Measurements from ENCODE around the gene MARCHF4. TPM values are rescaled to one million over a fixed set of nuclear protein-coding genes. Genes with fewer than 3 reads are reported as not detected.

The MARCHF4 gene
- total and polyA plus RNA-seq, 9 of the 15 experiments (the other 6 are each of a cell fraction or from before 2014, with no cell fraction given): 0.05 TPM; not detected in 8

DNA sequence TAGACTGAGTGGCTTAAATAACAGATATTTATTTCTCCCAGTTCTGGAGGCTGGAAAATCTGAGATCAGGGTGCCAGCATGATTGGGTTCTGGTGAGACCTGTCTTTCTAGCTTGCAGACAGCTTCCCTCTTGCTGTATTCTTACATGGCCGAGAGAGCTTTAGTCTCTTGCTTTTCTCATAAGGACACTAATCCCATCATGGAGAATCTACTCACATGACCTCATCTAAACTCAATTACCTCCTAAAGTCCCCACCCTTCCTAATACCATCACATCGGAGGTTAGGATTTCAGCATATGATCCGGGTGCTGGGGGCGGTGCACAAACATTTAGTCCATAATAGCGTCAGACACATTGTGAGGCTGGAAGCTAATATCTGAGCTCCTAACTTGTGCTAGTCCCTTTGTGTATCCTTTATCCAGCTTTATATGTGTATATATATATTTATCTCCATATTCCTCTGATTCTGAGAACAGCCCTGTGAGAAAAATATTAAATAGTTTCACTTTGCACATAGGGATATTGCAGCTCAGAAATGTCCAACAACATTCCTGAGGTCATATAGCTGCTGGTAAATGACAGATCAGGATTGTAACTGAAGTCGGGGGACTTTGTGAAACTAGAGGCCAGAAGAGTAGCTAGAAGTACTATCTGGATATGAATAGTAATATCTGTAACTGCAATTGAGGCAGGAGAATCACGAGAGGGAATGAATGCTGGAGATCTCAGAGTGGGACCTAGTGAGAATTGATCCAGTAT, 28.9 kb downstream of the MARCHF4 start (continued):
- TF ChIP-seq, protein P1, sequence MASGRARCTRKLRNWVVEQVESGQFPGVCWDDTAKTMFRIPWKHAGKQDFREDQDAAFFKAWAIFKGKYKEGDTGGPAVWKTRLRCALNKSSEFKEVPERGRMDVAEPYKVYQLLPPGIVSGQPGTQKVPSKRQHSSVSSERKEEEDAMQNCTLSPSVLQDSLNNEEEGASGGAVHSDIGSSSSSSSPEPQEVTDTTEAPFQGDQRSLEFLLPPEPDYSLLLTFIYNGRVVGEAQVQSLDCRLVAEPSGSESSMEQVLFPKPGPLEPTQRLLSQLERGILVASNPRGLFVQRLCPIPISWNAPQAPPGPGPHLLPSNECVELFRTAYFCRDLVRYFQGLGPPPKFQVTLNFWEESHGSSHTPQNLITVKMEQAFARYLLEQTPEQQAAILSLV (tag; IDR thresholded peaks at IDR 0.05): no peak
- no peak for TF ChIP-seq GABPA (tag; conservative IDR thresholded peaks at IDR 0.05; ENCODE audit: low read depth)
- TF ChIP-seq, protein P2, sequence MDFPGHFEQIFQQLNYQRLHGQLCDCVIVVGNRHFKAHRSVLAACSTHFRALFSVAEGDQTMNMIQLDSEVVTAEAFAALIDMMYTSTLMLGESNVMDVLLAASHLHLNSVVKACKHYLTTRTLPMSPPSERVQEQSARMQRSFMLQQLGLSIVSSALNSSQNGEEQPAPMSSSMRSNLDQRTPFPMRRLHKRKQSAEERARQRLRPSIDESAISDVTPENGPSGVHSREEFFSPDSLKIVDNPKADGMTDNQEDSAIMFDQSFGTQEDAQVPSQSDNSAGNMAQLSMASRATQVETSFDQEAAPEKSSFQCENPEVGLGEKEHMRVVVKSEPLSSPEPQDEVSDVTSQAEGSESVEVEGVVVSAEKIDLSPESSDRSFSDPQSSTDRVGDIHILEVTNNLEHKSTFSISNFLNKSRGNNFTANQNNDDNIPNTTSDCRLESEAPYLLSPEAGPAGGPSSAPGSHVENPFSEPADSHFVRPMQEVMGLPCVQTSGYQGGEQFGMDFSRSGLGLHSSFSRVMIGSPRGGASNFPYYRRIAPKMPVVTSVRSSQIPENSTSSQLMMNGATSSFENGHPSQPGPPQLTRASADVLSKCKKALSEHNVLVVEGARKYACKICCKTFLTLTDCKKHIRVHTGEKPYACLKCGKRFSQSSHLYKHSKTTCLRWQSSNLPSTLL (IDR thresholded peaks at IDR 0.05): no peak
- no peak for TF ChIP-seq FOXP1 (CRISPR knock-in tag; IDR thresholded peaks at IDR 0.05)
- no peak for TF ChIP-seq ATF1 (CRISPR knock-in tag; IDR thresholded peaks at IDR 0.05)
- TF ChIP-seq ATF1 (tag; IDR thresholded peaks at IDR 0.05): no peak
- no peak for TF ChIP-seq ESRRA (IDR thresholded peaks at IDR 0.05; ENCODE audit: borderline replicate concordance, low read depth)

DNA sequence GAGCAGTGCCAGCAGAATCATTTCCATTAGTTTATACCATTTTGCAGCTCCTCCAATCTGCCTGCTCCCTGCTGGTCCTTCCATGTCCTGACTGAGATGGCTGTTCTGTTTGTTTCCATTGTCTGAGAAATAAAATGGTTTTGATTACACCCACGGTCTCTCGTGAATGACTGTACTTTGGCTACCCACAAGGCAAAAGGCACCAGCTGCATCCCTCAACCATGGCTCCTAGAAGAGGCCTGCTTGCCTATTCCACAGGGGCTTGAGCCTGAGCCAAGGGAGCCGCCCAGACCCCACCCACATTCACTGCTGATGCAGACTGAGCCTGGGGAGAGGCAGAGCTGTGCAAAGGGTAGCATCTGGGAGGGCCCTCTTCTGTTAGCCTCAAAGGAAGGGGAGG, 31.2 kb downstream of the MARCHF4 start:
- no peaks in the 10 kb centered on the region; a peak in 1 of 5 replicates for H3K27me3 ChIP-seq (ENCODE audit: control insufficient read depth in 2 of 2, insufficient read depth in 2 of 2, low read length in 2 of 2)
- no peaks in the 10 kb centered on the region for H3K4me1 ChIP-seq (replicated peaks in 1 of 2; ENCODE audit: control insufficient read depth in 2 of 2, insufficient read depth in 2 of 2, low read length in 2 of 2)
- no peaks in the 10 kb centered on the region for H3K9me3 ChIP-seq (replicated peaks; ENCODE audit: control insufficient read depth, insufficient read depth, low read depth, low read length)
- ChIA-PET POLR2A (interaction anchor here (0.6 kb wide), 1 partner anchor 101 kb away, joined by 3 read pairs; no protein-coding TSS in a partner anchor), CTCF (ENCODE audit: low intra/inter-chr PET ratio) (no interaction called here)
- no peaks in the 10 kb centered on the region for H3K36me3 ChIP-seq (ENCODE audit: control insufficient read depth, insufficient read depth, low read length)
- H3K9me1 ChIP-seq (ENCODE audit: control insufficient read depth, insufficient read depth, low read length): no peaks in the 10 kb centered on the region
- FAIRE-seq (no peak), DNase-seq (ENCODE audit: extremely low read depth in 1 of 4, low spot score in 3 of 4) (no peak), ATAC-seq (no peak)
- H3K79me2 ChIP-seq (ENCODE audit: control insufficient read depth, insufficient read depth, low read length): no peaks in the 10 kb centered on the region
- no TSS peak for BruUV-seq (replicated peaks)
- H4K20me1 ChIP-seq (replicated peaks; ENCODE audit: control insufficient read depth, insufficient read depth, low read length): no peaks in the 10 kb centered on the region
- H3K27ac ChIP-seq (ENCODE audit: extremely low read depth, low read depth, low read length): no peak overlapping the region
- no peak for TF ChIP-seq SAFB2 (IDR thresholded peaks at IDR 0.05; ENCODE audit: borderline replicate concordance, low read depth, low read length, severe bottlenecking)
- TF ChIP-seq PHF20 (IDR thresholded peaks at IDR 0.05; ENCODE audit: partially characterized antibody): no peak
- TF ChIP-seq ZNF140 (CRISPR knock-in tag; IDR thresholded peaks at IDR 0.05): no peak
- TF ChIP-seq ZNF668 (CRISPR knock-in tag; IDR thresholded peaks at IDR 0.05): no peak
- no peak for TF ChIP-seq DACH1 (IDR thresholded peaks at IDR 0.05; ENCODE audit: partially characterized antibody)
- TF ChIP-seq CHD2 (IDR thresholded peaks at IDR 0.05; ENCODE audit: low read depth, low read length): no peak
- no peak for TF ChIP-seq PCBP1 (IDR thresholded peaks at IDR 0.05; ENCODE audit: low read depth, low read length, poor library complexity, severe bottlenecking)
- no peak for TF ChIP-seq XRCC3 (IDR thresholded peaks at IDR 0.05)
- no peak overlapping the region for H3K9ac ChIP-seq (ENCODE audit: insufficient read depth in 1 of 2, low read depth in 2 of 2, low read length in 2 of 2)
- no peak overlapping the region for H3K4me3 ChIP-seq
- in situ Hi-C loops (cut with MboI): no loop called here
- H2AFZ ChIP-seq (ENCODE audit: low read depth, low read length): no peak overlapping the region
- intact Hi-C loops (cut with micrococcal nuclease): no loop called here
- WGBS (ENCODE audit: insufficient coverage, low coverage, missing lambda C conversion rate): 6% methylated on average over 3 of the region's 3 CpGs
- H3K4me2 ChIP-seq (ENCODE audit: insufficient read depth, low read length): no peak overlapping the region

All from K562 (cell line).